ENCODE data around the gene PTCD2. TPM values are rescaled to one million over a fixed set of nuclear protein-coding genes. Genes with fewer than 3 reads are reported as not detected.
A peak's percentile ranks its signal among the peaks of the same experiment; 100 is the strongest.

Gene PTCD2
- total RNA-seq, 4 donors from 2014 or later = 4.8 to 10.2 (median 7.7) TPM

DNA sequence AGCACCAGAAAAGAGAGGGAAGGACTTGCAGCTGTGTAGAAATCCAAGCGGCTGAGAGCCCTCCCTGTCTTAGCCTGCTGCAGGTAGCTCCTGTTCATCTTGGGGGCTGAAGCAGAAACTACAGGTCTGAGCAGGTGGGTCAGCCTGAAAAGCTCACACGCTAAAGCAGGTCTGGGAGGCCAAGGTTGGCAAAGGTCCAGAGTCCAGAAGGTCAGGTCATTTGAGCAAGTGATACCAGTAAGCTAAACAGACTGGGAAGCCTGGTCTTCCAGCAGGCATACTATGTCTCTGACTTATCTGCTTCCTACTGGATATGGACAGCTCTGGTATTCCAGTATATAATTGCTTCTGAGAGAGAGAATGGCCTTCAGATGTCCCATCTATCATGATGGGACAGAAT, 26.2 kb downstream of the PTCD2 start:
- TF ChIP-seq, protein P1, sequence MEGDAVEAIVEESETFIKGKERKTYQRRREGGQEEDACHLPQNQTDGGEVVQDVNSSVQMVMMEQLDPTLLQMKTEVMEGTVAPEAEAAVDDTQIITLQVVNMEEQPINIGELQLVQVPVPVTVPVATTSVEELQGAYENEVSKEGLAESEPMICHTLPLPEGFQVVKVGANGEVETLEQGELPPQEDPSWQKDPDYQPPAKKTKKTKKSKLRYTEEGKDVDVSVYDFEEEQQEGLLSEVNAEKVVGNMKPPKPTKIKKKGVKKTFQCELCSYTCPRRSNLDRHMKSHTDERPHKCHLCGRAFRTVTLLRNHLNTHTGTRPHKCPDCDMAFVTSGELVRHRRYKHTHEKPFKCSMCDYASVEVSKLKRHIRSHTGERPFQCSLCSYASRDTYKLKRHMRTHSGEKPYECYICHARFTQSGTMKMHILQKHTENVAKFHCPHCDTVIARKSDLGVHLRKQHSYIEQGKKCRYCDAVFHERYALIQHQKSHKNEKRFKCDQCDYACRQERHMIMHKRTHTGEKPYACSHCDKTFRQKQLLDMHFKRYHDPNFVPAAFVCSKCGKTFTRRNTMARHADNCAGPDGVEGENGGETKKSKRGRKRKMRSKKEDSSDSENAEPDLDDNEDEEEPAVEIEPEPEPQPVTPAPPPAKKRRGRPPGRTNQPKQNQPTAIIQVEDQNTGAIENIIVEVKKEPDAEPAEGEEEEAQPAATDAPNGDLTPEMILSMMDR (IDR thresholded peaks at IDR 0.05) = no peak
- DNase-seq (ENCODE audit: low spot score) = no peak
- no peak for ATAC-seq (ENCODE audit: low FRiP score)

DNA sequence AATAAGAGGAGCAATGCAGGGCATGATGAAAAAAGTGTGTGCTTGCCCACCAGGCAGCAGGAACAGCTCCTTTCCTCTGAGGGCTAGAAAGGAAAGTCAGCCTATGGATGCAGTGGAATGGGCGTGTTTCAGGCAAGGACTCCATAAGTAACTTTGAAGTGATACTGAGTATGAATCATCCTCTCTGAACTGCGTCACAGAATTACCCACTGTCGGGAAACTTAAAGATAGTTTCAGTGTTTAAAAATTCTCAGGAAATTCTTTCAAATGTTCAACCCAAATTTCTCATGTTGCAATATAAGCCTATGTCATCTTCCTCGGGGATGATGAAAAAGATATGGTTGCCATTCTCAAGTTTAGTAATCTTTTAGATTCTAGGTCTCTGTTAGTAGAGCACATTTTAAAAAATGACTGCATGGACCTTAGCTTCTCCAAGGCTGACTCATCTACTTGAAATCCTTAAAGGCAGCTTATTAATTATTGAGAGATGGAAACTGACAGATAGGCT, 27.7 kb downstream of the PTCD2 start:
- ATAC-seq (ENCODE audit: low FRiP score) (peak; percentile 92), DNase-seq (ENCODE audit: low spot score) (no peak)
- TF ChIP-seq, protein P1 (IDR thresholded peaks at IDR 0.05) = no peak

DNA sequence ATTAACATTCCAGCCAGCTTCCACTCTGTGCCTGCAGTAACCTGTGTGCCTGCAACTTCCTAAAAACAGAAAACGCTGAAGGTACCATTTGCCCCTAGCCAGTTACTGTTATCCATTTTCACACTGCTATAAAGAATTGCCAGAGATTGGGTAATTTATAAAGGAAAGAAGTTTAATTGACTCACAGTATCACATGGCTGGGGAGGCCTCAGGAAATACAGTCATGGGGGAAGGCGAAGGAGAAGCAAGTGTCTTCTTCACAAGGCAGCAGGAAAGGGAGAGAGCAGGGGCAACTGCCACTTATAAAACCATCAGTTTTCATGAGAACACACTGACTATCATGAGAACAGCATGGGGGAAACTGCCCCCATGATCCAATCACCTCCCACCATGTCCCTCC, 31.2 kb downstream of the PTCD2 start:
- ATAC-seq (ENCODE audit: low FRiP score) (no peak), DNase-seq (ENCODE audit: low spot score) (no peak)
- TF ChIP-seq, protein P1 (IDR thresholded peaks at IDR 0.05) = no peak

DNA sequence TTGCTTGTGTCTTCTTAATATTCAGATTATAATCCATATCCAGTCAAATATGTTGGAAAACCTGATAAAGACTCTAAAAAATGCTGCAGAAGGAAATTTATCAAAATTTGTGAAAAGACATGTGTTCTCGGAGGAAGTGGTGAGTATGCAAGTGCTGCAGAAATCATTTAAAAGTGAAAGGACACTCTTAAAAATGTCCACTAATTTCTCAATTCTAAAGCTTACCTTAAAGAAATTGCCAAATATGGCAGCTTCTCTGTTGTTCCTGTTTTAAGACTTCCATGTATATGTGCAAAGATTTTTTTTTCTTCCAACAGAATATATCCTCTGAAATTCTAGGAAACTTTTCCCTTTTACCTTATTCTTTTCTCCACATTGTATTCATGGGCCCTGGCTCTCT, 32.4 kb downstream of the PTCD2 start:
- ATAC-seq (ENCODE audit: low FRiP score) (no peak), DNase-seq (ENCODE audit: low spot score) (no peak)
- TF ChIP-seq, protein P1 (IDR thresholded peaks at IDR 0.05) = no peak

DNA sequence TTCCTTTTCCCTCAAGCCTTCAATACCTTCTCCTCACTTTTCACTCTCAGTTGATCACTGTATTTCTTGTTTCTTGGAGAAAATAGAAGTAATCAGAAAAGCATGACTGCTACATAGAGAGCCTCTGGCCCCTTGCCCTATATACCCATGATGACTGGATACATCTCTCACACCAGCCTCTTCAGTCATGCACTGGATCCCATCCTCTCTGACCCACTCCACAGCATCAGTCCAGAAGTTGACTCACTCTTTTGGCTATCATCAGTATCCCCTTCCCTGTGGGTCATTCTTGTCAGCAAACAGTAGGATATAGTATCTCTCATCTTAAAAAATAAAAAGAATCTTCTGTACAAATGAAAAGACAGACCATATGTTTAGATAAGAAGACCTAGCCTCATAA, 32.9 kb downstream of the PTCD2 start:
- TF ChIP-seq, protein P1 (IDR thresholded peaks at IDR 0.05) = no peak
- DNase-seq (ENCODE audit: low spot score) (no peak), ATAC-seq (ENCODE audit: low FRiP score) (no peak)

DNA sequence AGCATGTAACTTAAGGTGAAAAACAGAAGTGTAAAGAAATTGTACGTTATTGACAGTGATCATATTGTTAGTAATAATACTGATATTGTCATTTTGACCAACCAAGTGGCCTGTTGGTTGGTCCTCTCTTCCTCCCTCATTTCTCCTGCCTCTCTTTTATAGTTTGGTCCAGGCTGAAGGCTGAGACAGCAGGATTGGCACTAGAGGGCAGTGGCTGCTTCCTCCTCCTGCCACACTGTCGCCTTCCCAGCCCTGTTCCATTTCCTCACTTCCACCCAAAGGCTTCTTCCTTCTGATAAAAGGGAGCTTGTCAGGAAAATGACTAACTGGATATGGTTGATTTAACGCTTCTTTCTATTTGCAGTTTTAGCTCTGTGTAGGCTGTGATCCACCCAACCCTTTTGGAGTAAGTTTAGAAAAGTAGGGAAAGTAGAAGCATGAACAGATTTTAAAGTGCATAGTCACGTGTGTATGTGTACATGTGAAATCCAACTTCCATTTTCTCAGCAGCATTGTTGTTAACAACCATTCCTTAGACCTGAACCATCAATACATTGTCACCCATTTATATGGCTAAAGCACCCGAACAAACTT, 35.6 kb downstream of the PTCD2 start:
- DNase-seq (ENCODE audit: low spot score) (no peak), ATAC-seq (ENCODE audit: low FRiP score) (no peak)
- TF ChIP-seq, protein P1 (IDR thresholded peaks at IDR 0.05) = no peak

DNA sequence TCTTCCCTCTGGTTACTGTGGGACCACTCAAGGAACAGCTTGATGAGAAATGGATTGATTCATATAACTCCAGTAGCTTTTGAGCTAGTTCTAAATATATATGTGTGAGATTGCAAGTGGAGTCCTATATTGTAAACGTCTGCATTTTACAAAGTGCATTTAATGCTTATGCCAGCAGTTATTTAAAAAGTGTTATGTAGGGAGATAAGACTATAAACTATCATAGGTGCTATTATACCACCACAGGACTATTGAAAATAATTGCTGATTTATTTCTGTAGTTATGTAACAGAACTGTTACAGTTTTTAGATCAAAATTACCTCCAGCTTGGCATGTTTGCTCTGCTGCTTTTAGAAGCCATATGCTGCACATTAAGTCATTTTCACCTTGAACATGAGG, 36.2 kb downstream of the PTCD2 start:
- DNase-seq (ENCODE audit: low spot score) = no peak
- TF ChIP-seq, protein P1 (IDR thresholded peaks at IDR 0.05) = no peak
- ATAC-seq (ENCODE audit: low FRiP score) = no peak
